Measurements from ENCODE around the gene BCAM.
A peak's percentile ranks its signal among the peaks of the same experiment; 100 is the strongest.
"Not testable (repeated sequence)": the region's sequence is repeated elsewhere in the genome, so short reads cannot be mapped to it uniquely, and the experiment has no call there.

BCAM gene

DNA sequence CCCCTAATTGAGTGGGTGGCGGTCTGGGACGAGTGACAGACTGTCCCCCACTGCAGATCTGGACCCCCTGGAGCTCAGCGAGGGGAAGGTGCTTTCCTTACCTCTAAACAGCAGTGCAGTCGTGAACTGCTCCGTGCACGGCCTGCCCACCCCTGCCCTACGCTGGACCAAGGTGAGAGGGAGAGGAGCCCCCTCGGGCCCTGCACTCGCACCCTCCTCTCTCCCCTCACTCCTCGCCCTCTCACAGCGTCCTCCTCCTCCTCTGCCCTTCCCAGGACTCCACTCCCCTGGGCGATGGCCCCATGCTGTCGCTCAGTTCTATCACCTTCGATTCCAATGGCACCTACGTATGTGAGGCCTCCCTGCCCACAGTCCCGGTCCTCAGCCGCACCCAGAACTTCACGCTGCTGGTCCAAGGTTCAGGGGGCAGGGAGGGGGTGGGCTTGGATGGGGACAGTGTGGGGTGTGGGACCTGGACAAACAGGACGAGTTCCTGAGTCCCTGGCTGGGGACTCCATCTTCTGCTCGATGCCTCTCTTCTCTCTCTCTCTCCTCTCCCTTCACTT is 9.6 kb downstream of the BCAM start:
- DNase-seq, result no peak

DNA sequence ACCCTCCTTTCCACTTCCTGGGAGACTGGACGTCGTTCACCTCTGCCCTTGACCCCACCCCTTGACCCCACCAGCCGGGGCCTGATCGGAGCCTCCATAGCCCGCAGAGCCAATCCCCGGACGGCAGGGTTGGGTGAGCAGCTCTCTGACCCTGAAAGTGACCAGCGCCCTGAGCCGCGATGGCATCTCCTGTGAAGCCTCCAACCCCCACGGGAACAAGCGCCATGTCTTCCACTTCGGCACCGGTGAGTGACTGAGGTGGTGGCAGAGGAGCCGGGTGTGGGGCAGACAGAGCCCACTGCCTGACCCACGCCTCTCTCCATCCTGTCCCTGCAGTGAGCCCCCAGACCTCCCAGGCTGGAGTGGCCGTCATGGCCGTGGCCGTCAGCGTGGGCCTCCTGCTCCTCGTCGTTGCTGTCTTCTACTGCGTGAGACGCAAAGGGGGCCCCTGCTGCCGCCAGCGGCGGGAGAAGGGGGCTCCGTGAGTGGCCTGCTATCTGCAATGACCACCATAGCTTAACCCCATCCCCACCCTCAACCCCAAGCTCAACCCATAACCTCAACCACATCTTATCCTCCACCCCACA is 10.4 kb downstream of the BCAM start:
- no peak for DNase-seq

DNA sequence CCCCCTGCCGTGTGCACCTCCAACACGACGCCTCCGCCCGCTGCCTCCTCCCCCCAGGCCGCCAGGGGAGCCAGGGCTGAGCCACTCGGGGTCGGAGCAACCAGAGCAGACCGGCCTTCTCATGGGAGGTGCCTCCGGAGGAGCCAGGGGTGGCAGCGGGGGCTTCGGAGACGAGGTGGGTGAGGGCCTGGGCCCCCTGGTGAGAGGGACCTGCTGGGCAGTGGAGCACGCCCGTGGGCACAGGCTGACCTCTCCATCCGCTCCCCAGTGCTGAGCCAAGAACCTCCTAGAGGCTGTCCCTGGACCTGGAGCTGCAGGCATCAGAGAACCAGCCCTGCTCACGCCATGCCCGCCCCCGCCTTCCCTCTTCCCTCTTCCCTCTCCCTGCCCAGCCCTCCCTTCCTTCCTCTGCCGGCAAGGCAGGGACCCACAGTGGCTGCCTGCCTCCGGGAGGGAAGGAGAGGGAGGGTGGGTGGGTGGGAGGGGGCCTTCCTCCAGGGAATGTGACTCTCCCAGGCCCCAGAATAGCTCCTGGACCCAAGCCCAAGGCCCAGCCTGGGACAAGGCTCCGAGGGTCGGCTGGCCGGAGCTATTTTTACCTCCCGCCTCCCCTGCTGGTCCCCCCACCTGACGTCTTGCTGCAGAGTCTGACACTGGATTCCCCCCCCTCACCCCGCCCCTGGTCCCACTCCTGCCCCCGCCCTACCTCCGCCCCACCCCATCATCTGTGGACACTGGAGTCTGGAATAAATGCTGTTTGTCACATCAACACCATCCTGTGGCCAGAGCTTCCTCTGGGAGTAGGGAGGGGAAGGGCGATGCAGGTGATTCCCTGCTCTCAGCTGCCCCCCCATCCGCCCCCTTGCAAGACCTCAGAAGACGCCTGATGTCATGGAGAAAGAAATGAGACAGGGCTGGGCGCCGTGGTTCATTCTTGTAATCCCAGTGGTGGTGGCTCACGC is 12.0 kb downstream of the BCAM start:
- DNase-seq, result no peak

DNA sequence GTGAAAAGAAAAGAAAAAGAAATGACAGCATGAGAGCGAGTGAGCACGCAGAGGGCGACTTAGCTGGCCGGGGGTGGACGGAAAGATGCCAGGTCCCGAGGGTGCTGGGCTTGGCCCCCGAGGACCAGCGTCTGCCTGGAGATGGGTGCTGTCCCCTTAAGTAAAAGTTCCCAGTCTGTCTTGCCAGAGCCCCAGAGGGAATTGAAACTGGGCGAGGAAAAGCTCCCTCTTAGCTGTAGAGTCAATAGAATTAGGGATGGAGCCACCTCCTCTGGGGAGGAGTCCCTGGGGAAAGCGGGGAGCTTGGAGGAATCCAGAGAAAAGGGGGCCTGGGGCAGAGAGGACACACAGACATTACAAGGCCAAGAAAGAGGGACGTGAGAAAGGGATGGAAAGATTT is 13.3 kb downstream of the BCAM start:
- no peak for DNase-seq

DNA sequence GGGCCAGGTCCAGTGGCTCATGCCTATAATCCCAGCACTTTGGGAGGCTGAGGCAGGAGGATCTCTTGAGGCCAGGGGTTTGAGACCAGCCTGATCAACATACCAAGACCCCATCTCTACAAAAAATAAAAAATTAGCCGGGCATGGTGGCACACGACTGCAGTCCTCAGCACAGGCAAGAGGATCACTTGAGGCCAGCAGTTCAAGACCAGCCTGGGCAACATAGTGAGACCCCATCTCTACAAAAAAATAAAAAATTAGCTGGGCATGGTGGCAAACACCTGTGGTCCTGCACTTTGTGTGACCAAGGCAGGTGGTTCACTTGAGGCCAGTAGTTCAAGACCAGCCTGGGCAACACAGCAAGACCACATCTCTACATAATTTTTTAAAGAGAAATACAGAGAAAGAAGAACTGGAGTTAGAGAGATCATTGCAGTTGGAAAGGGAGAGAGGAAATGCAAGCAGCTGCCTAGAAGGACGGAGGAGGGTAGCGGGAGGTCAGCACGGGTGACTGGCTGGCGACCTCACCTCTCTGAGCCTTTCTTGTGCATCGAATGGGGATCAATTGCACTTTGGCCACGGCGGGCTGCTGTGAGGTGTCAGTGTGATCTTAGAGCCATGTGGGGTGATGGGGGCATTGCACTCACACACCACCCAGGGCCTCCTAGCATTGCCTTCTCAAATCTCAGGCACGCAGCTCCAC is 13.9 kb downstream of the BCAM start:
- DNase-seq, result no peak

DNA sequence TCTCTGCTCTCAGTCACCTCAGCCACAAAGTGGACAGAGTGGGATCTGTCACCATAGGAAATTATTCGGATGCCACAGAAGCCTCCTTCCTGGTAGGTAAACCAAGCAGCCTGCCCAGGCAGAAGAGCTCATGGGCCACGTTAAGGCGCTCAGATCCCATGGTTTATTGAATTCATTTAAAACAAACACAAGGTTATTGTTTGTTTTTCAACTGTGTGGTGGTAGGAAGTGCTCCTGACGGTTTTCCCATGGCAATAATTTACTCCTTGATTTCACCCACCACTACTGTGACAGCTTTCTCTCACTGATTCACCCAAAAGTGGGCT is 14.4 kb downstream of the BCAM start:
- no peak for DNase-seq

DNA sequence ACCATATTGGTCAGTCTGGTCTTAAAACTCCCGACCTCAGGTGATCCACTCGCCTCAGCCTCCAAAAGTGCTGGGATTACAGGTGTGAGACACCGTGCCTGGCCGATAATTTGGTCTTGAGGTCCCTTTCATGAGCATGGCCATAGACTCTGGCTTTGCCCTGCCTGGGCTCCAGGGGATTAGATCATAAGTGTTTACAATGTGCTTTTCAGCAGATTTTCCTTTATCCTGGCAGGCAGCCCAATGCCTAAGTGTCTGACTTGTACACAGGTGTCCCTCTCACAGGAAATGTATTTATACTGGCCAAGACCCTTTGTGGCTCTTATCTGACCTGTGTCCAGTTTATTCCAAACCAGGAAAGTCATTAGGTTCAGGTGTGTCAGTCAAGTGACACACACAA is 15.9 kb downstream of the BCAM start:
- no peak for DNase-seq

DNA sequence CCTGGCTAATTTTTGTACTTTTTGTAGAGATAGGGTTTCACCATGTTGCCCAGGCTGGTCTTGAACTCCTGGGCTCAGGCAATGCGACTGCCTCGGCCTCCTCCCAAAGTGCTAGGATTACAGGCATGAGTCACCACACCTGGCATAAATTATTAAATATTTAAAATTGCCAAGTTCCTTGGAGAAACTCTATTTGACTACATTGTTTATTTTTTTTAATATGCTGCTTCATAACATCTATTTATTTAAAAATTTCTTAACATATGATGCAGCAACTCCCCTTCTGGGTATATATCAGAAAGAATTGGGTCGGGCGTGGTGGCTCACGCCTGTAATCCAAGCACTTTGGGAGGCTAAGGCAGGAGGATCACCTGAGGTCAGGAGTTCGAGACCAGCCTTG is 24.0 kb downstream of the BCAM start:
- DNase-seq, result not testable (repeated sequence)

DNA sequence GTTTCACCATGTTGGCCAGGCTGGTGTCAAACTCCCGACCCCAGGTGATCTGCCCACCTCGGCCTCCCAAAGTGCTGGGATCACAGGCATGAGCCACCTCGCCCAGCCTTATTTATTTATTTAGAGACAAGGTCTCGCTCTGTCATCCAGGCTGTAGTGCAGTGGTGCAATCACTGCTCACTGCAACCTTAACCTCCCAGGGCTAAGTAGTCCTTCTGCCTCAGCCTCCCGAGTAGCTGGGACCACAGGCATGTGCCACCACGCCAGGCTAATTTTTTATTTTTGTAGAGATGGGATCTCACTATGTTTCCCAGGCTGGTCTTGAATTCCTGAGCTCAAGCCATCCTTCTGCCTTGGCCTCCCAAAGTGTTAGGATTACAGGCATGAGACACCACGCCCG is 25.5 kb downstream of the BCAM start:
- DNase-seq, result not testable (repeated sequence)

DNA sequence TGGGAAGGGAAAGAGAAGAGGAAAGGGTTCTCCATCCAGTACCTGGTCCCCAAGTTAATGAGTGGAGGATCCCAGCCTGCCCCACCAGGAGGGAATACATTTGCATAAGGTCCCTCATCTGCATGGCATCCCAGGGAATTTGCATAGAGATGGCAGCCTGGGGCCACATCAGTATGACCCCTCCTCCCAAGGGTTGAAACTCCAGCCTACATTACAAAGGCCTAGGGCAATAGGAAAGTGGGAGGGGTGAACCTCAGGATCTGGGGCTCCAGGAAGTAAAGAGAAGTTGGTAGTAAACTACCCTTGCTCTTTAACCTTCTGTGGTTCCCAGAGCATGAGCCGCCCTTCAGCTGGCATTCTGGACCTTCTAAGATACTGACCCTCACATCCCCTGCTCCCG is 30.4 kb downstream of the BCAM start:
- no peak for DNase-seq

DNA sequence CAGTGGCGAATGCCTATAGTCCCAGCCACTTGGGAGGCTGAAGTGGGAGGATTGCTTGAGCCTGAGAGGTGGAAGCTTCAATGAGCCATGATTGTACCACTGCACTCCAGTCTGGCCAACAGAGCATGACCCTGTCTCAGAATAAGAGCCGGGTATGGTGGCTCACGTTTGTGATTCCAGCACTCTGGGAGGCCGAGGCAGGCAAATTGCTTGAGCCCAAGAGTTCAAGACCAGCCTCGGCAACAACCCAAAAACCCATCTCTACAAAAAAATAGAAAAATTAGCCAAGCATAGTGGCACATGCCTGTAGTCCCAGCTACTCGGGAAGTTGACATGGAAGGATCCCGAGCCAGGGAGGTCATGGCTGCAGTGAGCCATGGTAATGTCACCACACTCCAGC is 31.9 kb downstream of the BCAM start:
- no peak for DNase-seq

DNA sequence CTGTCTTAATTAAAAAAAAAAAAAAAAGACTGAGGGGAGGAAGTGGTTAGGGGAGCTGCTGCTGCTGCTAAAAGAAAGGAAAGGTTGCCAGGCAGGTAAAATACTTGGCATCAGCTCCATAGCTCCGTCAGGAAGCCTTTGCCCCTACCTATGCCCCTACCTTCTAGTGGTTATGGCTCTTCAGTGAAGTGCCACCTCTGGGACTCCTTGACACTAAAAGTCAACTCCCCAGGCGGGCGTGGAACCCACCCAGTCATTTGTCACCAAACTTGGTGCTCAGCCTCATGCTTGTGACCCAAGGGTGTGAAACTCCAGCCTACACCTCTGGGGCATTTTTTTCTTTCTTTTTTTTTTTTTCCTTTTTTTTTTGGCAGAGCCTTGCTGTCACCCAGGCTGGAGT is 32.3 kb downstream of the BCAM start:
- DNase-seq, result no peak

DNA sequence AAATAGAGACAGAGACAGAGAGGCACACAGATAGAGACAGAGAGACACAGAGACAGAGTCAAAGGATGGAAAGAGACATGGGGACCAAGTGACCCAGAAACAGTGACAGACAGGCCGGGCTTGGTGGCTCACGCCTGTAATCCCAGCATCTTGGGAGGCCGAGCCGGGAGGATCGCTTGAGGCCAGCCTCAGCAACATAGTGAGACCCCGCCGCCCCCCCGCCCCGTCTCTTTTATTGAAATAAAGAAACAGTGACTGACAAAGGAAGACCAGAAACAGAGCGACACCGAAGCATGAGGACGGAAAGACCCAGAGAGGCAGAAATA is 36.3 kb downstream of the BCAM start:
- no peak for DNase-seq

DNA sequence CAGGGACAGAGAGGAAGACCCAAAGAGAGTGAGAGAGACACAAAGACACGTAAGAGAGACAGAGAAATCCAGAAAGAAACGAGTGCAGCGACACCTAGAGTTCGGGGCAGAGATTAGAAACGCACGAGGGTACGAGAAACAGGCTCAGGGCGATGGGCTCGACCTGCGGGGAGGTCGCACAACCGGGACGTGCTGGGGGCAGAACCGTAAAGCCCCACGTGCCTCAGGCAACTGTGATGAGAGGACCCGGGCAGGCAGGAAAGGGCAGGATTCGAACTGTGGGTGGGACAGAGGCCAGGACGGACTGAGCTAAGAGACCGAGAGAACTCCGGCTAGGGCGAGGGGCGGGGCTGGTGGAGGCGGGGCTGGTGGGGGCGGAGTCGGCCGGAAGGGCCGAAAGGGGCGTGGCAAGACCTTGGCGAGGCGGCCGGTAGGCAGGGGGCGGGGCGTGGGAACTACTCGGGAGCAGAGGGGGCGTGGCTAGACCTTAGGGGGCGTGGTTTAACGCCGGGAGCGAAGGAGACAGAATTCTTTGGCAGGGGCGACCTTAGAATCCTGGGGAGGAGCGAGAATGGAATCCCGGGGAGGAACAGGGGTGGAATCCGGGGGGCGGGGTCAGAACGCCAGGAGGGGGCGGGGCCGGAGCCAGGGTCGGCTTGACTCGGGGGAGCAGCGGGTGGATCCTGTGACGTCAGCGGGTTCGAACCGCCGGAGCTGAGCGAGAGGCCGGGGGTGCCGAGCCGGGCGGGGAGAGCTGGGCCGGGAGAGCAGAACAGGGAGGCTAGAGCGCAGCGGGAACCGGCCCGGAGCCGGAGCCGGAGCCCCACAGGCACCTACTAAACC is 36.9 kb downstream of the BCAM start, which contains the start of gene NECTIN2:
Gene NECTIN2, plus strand, starts transcription at position 686 of the 843 bp plus-strand sequence. CDS start 229 bp downstream, outside the sequence.
- peak; percentile 60 to 95 for DNase-seq

DNA sequence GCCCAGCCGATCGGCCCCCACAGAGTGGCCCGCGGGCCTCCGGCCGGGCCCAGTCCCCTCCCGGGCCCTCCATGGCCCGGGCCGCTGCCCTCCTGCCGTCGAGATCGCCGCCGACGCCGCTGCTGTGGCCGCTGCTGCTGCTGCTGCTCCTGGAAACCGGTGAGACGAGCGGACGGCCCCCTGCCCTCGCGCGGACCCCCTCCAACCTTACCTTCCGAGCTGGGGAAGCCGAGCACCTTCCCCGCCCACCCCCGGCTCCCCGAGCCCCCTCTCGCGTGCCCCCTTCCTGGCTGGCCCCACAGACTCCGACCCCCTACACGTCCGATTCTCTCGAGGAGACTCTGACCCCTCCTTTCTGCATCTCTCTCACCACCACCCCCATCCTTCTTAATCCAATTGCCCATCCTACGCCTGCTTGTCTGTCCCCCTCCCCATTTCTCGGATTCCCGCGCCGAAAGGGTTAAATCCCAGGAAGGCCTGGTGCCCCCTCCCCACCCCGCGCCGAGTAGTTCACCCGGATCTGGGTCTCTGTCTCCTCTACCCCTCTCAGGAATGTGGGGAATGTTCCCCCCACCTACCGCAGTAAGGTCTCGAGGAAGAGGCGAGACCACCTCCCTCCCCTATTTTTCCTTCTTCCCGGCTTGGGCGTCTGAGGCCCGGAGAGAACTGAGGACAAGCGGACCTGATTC is 37.7 kb downstream of the BCAM start:
- DNase-seq, result no peak

DNA sequence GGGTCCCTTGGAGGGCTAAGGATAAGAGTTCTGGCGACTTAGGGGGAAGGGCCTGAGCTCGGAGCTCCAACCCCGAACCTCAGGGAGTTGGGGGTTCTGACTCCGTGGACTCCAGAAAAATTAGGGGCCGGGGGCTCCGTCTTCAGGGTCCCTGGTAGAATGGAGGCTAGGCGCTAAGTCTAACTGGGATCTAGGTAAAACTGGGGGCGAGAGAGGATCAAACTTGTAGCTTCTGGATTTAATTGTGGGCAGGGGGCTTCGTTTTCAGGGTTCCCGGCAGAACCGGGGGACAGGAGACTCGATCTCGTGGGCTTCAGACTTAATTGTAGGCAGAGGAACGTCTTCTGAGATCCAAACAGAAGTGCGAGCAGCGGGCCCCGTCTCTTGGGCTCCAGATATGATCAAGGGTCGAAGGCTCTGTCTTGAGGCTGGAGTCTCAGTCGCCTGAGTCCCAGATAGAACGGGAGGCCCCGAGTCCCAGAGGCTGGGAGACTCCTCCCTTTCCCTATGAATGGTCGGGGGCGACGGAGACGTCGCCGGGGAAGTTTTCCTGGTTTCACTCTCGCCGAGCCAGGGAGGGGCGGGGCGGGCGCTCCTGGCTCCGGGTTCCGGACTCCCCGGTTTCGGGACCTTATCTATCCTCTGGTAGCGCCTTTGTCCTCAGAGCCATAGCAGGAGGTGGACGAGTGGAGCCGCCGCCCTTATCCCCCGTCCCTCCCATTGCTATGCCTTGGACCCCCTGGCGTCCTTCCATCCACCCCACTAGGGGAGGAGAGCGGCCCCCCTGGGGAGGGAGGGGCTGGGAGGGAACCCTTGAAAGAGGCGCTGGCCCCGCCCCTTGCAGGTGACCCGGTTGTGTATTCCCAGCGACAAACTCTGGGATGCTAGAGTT is 38.5 kb downstream of the BCAM start:
- no peak for DNase-seq

DNA sequence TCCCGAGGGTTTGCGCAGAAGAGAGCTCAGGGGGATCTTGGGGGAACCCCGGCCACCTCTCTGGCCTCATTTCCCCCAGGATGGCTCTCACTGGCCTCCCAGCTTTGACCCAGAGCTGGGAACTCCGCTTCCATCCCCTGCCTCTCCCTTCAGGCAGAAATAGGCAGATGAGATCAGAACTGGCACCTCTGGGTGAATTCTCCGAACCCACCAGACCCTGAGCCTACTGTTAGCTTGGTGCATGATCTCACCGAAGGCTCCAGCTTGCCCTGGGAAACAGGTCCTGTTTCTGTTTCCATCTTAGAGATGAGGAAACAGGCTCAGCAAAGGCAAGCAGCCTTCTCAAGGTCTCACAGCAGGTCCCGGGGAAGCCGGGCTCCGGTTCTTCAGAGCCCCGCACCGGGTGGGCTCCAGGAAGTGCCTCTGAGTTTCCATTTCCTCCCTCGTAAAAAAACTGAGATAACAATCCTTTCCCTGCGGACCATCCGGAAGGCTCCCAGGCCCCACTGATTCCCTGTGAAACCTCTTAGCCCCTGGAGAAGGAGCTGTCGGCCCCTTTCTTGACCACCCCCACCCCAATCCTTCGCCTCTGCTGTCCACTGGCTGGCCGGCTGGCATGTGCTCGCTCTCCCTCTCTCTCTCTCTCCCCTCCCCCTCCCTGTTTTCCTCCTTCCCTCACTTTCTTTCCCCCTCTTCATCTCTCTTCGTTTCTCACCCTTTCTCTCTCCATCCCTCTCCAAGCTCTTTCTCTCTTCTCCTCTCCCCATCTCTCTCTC is 39.3 kb downstream of the BCAM start:
- no peak for DNase-seq

DNA sequence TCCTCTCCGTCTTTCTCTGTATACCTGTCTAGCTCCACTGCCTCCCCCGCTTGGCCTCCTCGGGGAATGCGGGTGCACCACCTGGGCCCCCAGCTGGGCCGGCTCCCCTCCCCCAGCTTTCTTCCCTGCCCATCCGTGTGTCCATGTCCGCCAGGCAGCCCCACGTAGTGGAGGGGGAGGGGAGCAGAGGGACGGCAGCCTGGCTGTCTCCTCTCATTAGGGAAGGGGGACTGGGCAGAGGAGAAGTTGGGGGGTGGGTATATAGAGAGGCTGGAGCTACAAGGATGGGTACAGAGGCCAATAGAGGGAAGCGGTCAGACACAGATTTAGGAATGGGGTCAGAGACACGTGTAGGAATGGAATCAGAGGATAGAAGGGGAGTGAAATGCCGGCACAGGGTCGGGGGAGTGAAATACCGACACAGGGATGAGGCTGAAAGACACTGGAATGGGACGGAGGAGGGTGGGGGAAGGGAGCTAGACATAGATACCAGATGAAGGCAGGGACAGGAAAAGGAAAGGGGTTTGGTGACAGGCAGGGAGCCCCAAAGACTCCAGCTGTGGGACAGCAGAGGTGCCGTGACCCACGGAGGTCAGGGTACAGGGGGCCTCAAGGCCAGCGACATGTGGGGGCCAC is 40.0 kb downstream of the BCAM start:
- no peak for DNase-seq

DNA sequence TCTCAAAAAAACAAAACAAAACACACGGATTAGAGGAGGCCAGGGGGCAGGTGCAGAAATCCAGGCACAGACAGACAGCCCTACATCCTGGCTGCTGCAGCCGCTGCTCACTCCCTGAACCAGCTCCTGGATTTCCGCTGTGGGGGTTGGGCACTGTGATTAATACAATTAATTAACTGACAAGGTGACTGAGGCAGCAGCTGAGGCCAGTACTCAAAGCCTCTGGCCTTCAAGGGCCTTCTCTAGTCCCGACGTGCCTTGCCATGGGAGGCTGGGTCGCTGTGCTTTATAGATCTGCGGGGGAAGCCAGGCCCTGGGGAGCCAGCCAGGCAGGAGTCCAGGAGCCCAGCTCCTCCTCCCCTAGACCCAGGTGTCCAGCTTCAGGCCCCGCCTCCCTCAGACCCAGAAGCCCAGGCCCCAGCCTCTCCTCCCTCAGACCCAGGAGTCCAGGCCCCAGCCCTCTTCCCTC is 41.8 kb downstream of the BCAM start:
- no peak for DNase-seq

DNA sequence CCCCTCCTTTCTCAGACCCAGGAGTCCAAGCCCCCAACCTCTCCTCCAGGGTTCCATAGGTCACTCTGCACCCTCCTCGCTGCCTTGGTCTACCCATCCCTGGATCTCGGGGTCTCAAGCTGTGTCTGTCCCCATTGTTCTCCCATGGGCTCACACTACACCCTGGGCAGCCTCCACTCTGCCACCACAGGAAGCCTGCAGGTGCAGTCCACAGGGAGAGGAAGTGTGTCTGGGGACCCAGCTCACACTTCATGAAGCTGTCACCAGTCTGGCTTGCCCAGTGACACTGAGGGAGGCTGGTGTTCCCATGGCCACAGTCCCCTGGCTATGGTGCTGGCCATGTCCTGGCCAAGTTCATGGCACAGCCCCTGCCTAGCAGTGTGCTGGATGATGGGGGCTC is 42.5 kb downstream of the BCAM start:
- no peak for DNase-seq
